GM21786 (cell line): ENCODE data around the gene GABRR1.

Experiments used
- ATAC-seq: cut with Tn5 transposase; IDR thresholded peaks from one replicate; pipeline ENCODE4 v1.9.1; 2021; ENCODE audit not compliant: unreplicated experiment

The GABRR1 gene

GRCh38 chr6:89216411-89216810 is 747 bp downstream of the GABRR1 start:
- no peak for ATAC-seq

GRCh38 chr6:89215391-89215790 is 1.8 kb downstream of the GABRR1 start:
- no peak for ATAC-seq

GRCh38 chr6:89214197-89214596 is 3.0 kb downstream of the GABRR1 start:
- no peak for ATAC-seq

GRCh38 chr6:89212472-89212871 is 4.7 kb downstream of the GABRR1 start:
- no peak for ATAC-seq

- ATAC-seq = no peak
Observed at GRCh38 chr6:89209457-89209856, 7.7 kb downstream of the GABRR1 start.

GRCh38 chr6:89208551-89208950 is 8.6 kb downstream of the GABRR1 start:
- ATAC-seq = no peak

- no peak for ATAC-seq
Observed at GRCh38 chr6:89205819-89206218, 11.3 kb downstream of the GABRR1 start.

- ATAC-seq = no peak
Observed at GRCh38 chr6:89204096-89204495, 13.1 kb downstream of the GABRR1 start.

GRCh38 chr6:89200706-89201215 is 16.4 kb downstream of the GABRR1 start:
- ATAC-seq = no peak

- no peak for ATAC-seq
Observed at GRCh38 chr6:89199579-89199978, 17.6 kb downstream of the GABRR1 start.

GRCh38 chr6:89198235-89198634 is 18.9 kb downstream of the GABRR1 start:
- ATAC-seq = no peak

- ATAC-seq = no peak
Observed at GRCh38 chr6:89197141-89197540, 20.0 kb downstream of the GABRR1 start.

- ATAC-seq = no peak
Observed at GRCh38 chr6:89194559-89194958, 22.6 kb downstream of the GABRR1 start.

GRCh38 chr6:89190741-89191140 is 26.4 kb downstream of the GABRR1 start:
- ATAC-seq = no peak

- ATAC-seq = no peak
Observed at GRCh38 chr6:89187504-89187903, 29.7 kb downstream of the GABRR1 start.

- no peak for ATAC-seq
Observed at GRCh38 chr6:89186762-89187161, 30.4 kb downstream of the GABRR1 start.

GRCh38 chr6:89184344-89184743 is 32.8 kb downstream of the GABRR1 start:
- no peak for ATAC-seq

- no peak for ATAC-seq
Observed at GRCh38 chr6:89183294-89183693, 33.9 kb downstream of the GABRR1 start.

- ATAC-seq = no peak
Observed at GRCh38 chr6:89180971-89181370, 36.2 kb downstream of the GABRR1 start.

GRCh38 chr6:89180112-89180511 is 37.0 kb downstream of the GABRR1 start:
- ATAC-seq = no peak

GRCh38 chr6:89173634-89174033 is 43.5 kb downstream of the GABRR1 start:
- ATAC-seq = no peak

GRCh38 chr6:89172131-89172530 is 45.0 kb downstream of the GABRR1 start:
- ATAC-seq = no peak

- no peak for ATAC-seq
Observed at GRCh38 chr6:89162047-89162371, 55.1 kb downstream of the GABRR1 start.
